Calu3 (cell line): ENCODE data around the gene ST8SIA5. TPM values are rescaled to one million over a fixed set of nuclear protein-coding genes. Genes with fewer than 3 reads are reported as not detected.

Experiments
- BruUV-seq: library from RNA; stranded (reverse); fragments of 400-500 nt; replicated peaks from 2 replicates; lab custom pipeline; 2021; lab: Mats Ljungman, UMichigan
- CTCF ChIA-PET: fragments of 300-600 bp; sonication (Branson Sonifier 250); formaldehyde crosslinking; loops from one replicate; lab custom pipeline; 2022; ENCODE audit warnings: antibody characterized with exemption; lab: Charles Lee
- DNase-seq: peaks from one replicate; pipeline ENCODE4 v3.0.0; 2022
- H3K27ac Mint-ChIP-seq: one replicate; pipeline ENCODE4 v1.8.0; 2022; ENCODE audit warnings: mixed read lengths; ENCODE audit not compliant: unreplicated experiment
- H3K27me3 Mint-ChIP-seq: one replicate; pipeline ENCODE4 v1.8.0; 2022; ENCODE audit warnings: mixed read lengths; ENCODE audit not compliant: unreplicated experiment
- H3K36me3 Mint-ChIP-seq: one replicate; pipeline ENCODE4 v1.8.0; 2022; ENCODE audit warnings: mild to moderate bottlenecking, moderate library complexity, mixed read lengths; ENCODE audit not compliant: insufficient read depth, unreplicated experiment
- H3K4me1 Mint-ChIP-seq: one replicate; pipeline ENCODE4 v1.8.0; 2022; ENCODE audit warnings: mild to moderate bottlenecking, low read depth, mixed read lengths; ENCODE audit not compliant: unreplicated experiment
- H3K4me3 Mint-ChIP-seq: one replicate; pipeline ENCODE4 v1.8.0; 2022; ENCODE audit warnings: mild to moderate bottlenecking, low read depth, moderate library complexity, mixed read lengths; ENCODE audit not compliant: unreplicated experiment
- H3K9me3 Mint-ChIP-seq: one replicate; pipeline ENCODE4 v1.8.0; 2022; ENCODE audit warnings: low read depth, mixed read lengths; ENCODE audit not compliant: unreplicated experiment
- intact Hi-C: fragments of 100-400 bp; cut with micrococcal nuclease; formaldehyde crosslinking; loops from one replicate; pipeline ENCODE4 v1.10.0; 2022; ENCODE audit not compliant: unreplicated experiment
- total RNA-seq: library from RNA; stranded (reverse); gene quantifications from 2 replicates; pipeline ENCODE4 v1.2.3, GENCODE V29; 2022
- TF ChIP-seq, protein P1 (sequence below): fragments of 200-600 bp; IDR thresholded peaks from one replicate; pipeline ENCODE4 v1.8.0; 2022; ENCODE audit warnings: antibody characterized with exemption; ENCODE audit not compliant: unreplicated experiment

ST8SIA5 gene
- total RNA-seq, 1 experiment from 2014 or later: not detected

DNA sequence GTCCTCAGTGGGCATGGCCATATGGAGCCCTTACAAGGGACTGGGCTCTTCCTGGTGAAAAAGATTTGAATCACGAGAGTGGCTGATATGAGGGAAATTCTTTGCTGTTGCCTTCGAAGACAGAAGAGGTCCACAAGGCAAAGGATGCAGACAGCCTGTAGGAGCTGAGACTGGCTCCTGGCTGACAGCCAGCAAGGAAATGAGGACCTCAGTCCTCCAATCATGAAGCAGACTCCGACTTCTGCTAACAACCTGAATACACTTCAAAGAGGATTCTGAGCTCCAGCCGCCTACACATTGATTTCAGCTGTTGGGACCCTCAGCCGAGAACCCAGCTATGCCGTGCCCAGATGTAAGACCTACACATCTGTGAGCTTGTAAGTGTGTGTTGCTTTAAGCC is 3.0 kb upstream of the ST8SIA5 start:
- no peak overlapping the region for H3K4me3 Mint-ChIP-seq
- BruUV-seq: no TSS peak
- CTCF ChIA-PET: no interaction called here

DNA sequence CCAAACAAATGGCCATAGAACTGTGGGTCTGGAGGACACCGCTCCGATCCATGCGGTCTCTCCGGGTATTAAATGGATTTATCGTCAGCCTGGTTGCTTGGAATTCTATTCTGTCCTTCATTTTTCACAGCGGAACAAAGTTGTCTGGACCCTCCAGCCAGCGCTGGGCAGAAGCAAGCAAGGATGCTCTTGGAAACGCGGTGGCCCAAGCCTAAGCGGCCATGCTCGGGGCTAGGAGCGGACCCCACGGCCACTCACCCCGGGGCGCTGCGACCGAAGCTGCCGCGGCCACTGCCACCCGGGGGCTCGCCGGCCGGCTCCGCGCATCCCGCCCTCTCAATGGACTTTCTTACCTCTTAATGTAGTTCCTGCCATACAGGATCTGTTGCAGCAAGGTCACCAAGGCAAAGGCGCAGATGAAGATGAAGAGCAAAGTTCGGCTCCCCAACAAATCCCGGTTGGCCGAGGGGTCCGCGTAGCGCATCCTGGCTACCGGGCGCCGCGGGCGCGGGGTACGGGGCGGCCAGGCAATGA is 761 bp downstream of the ST8SIA5 start:
- no peaks in the 10 kb centered on the region for H3K4me1 Mint-ChIP-seq
- no peak overlapping the region for H3K4me3 Mint-ChIP-seq
- H3K9me3 Mint-ChIP-seq: no peaks in the 10 kb centered on the region
- no peak overlapping the region for H3K27ac Mint-ChIP-seq
- CTCF ChIA-PET: interaction anchor here (0.6 kb wide), 1 partner anchor 1895 kb away, joined by 3 read pairs; no protein-coding TSS in a partner anchor
- intact Hi-C loops: no loop called here
- TF ChIP-seq, protein P1, sequence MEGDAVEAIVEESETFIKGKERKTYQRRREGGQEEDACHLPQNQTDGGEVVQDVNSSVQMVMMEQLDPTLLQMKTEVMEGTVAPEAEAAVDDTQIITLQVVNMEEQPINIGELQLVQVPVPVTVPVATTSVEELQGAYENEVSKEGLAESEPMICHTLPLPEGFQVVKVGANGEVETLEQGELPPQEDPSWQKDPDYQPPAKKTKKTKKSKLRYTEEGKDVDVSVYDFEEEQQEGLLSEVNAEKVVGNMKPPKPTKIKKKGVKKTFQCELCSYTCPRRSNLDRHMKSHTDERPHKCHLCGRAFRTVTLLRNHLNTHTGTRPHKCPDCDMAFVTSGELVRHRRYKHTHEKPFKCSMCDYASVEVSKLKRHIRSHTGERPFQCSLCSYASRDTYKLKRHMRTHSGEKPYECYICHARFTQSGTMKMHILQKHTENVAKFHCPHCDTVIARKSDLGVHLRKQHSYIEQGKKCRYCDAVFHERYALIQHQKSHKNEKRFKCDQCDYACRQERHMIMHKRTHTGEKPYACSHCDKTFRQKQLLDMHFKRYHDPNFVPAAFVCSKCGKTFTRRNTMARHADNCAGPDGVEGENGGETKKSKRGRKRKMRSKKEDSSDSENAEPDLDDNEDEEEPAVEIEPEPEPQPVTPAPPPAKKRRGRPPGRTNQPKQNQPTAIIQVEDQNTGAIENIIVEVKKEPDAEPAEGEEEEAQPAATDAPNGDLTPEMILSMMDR: no peak
- H3K27me3 Mint-ChIP-seq: peaks cover 91% of the 10 kb centered on the region
- BruUV-seq: no TSS peak
- no peak for DNase-seq
- H3K36me3 Mint-ChIP-seq: no peaks in the 10 kb centered on the region

More for the DNA sequence above, 3.0 kb upstream of the ST8SIA5 start:
- Mint-ChIP-seq H3K9me3 (no peaks in the 10 kb centered on the region), H3K27me3 (peaks cover 91% of the 10 kb centered on the region), H3K27ac (no peak overlapping the region), H3K36me3 (no peaks in the 10 kb centered on the region), H3K4me1 (no peaks in the 10 kb centered on the region)
- TF ChIP-seq, protein P1: no peak
- intact Hi-C loops: no loop called here
- no peak for DNase-seq

DNA sequence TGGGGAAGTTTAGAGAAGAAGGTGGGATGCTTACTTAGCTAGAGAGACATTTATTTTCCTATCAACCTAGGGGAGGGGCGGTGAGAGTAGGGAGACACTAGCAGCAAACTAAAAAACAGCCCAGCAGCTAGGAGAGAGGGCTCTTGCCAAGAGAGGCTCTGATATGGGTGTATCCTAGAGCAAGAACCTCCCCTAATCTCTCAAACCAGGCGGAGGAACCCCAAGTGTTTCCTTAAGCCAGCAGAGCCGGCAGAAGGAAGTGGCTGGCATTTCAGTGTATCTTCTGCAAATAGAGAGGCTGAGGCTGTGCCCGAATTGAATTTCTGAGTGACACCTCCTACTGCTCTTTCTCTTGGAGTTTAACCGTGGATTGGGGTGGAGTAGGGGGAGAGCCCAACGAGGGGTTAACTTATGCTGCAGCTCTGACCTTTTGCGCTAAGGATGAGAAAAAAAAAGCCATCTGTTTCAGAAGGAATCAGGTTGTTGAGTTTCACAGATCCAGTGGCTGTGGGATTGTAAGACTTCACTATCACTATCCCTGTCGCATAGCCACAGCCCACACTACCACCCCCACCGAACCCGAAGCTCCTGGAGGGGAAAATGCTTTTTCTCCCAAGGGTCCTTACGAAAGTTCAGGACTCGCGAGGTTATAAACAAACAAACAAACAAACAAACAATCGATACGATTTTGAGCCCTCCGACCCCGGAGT is 1.4 kb downstream of the ST8SIA5 start:
- DNase-seq: no peak
- Mint-ChIP-seq H3K27ac (no peak overlapping the region), H3K27me3 (peaks cover 91% of the 10 kb centered on the region), H3K9me3 (no peaks in the 10 kb centered on the region), H3K36me3 (no peaks in the 10 kb centered on the region), H3K4me3 (no peak overlapping the region), H3K4me1 (no peaks in the 10 kb centered on the region)
- TF ChIP-seq, protein P1: no peak
- CTCF ChIA-PET: no interaction called here
- no TSS peak for BruUV-seq
- intact Hi-C loops: no loop called here

DNA sequence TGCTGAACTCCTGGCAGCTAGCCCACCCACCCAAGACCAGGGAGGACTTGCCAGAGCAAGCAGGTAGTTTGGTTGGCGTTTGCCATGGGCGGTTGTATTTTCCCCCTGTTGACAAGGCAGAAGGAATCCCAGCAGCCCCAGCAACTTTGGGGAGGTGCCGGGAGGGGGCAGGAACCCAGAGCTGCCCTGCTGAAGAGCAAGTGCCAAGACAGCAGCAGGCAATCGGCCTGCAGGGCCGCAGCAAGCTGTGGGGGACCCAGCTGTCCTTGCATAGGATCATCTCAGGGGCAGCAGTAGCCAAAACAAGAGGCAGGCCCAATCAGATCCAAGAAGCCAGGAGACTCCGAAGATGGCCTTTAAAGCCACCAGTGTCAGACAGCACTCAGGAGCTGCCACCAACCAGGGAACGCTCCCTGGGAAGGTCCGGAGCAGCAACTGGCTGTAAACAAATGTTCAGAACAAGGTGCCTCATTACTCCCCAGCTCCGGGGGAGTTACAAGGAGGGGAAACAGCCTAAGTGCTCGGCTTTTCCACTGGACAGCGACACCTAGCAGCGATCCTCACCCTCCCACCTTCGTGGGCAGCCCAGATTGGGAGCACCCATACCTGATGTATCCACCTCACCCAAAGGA is 2.1 kb downstream of the ST8SIA5 start:
- Mint-ChIP-seq H3K4me3 (no peak overlapping the region), H3K27ac (no peak overlapping the region), H3K27me3 (peaks cover 91% of the 10 kb centered on the region), H3K36me3 (no peaks in the 10 kb centered on the region), H3K4me1 (no peaks in the 10 kb centered on the region), H3K9me3 (no peaks in the 10 kb centered on the region)
- no peak for DNase-seq
- TF ChIP-seq, protein P1: no peak
- CTCF ChIA-PET: no interaction called here
- intact Hi-C loops: no loop called here
- no TSS peak for BruUV-seq
